GM12865 (cell line): ENCODE measurements around the gene CCDC148.

Source experiments
- DNase-seq: peaks from one replicate; pipeline ENCODE4 v3.0.0; 2010; ENCODE audit warnings: low read depth
- H3K4me3 ChIP-seq: 2 replicates; pipeline ENCODE4 v1.5.1; 2011; ENCODE audit warnings: mild to moderate bottlenecking, low read depth, low read length, control low read depth
- TF ChIP-seq, protein P1 (sequence below): IDR thresholded peaks from 2 replicates; pipeline ENCODE4 v1.5.1; 2011; ENCODE audit warnings: low read length, control low read depth, low read depth, inconsistent platforms; ENCODE audit not compliant: insufficient read depth; ENCODE audit errors: missing control alignments

The CCDC148 gene

DNA sequence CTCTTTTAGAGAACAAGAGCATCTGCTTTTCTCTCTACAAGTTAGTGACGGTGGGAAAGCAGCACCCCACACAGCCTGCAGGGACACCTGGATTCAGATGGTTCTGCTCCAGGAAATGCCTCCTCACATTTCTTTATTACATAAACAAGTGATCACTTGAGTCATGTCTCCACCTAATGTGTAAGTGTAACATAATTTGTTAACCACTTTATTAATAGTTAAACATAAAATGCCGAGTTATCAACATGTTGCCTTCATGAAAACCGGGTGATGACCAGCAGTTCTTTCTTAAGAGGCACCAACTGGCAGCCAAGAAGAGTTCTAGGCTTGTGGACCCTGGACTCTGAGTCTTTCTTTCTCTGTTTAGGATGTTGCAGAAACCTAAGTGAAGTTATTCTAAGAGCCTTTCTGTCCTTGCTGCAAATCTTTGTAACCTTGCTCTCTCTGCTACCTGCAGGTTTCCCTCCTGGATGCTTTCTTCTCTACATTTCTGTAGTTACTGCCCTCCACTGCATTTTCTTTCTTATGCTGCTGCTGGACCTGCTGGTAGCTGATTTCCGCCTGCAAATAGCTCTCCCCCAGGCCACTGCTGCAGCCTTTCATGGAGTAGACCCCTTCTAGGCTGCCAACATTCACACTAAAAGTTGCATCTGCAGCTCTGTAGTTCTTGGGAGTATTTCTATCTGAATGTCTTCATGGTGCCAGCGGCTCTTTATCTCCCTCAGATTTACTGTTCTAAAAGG is 330.6 kb downstream of the CCDC148 start:
- DNase-seq = no peak
- TF ChIP-seq, protein P1, sequence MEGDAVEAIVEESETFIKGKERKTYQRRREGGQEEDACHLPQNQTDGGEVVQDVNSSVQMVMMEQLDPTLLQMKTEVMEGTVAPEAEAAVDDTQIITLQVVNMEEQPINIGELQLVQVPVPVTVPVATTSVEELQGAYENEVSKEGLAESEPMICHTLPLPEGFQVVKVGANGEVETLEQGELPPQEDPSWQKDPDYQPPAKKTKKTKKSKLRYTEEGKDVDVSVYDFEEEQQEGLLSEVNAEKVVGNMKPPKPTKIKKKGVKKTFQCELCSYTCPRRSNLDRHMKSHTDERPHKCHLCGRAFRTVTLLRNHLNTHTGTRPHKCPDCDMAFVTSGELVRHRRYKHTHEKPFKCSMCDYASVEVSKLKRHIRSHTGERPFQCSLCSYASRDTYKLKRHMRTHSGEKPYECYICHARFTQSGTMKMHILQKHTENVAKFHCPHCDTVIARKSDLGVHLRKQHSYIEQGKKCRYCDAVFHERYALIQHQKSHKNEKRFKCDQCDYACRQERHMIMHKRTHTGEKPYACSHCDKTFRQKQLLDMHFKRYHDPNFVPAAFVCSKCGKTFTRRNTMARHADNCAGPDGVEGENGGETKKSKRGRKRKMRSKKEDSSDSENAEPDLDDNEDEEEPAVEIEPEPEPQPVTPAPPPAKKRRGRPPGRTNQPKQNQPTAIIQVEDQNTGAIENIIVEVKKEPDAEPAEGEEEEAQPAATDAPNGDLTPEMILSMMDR = no peak
- H3K4me3 ChIP-seq = no peak overlapping the region

DNA sequence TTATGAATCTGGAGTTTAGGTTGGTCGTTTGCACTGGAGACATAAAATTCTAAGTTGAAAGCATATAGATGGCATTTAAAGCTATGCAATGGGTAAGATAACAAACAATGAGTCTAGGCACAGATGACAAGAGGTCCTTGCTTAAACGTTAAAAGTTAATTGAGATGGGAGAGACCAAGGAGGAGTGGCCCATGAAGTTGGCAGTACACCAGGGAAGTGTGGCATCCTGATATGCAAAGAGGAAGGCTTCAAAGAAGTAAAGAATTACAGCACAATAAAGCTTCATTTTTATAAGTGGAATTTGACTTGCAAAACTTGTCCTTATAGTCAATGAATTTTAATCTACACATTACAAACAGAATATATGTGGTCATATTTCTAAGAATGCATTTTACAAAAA is 331.7 kb downstream of the CCDC148 start:
- TF ChIP-seq, protein P1 = no peak
- no peak overlapping the region for H3K4me3 ChIP-seq
- DNase-seq = no peak
